Measurements from ENCODE around the gene DCUN1D5.

DNA sequence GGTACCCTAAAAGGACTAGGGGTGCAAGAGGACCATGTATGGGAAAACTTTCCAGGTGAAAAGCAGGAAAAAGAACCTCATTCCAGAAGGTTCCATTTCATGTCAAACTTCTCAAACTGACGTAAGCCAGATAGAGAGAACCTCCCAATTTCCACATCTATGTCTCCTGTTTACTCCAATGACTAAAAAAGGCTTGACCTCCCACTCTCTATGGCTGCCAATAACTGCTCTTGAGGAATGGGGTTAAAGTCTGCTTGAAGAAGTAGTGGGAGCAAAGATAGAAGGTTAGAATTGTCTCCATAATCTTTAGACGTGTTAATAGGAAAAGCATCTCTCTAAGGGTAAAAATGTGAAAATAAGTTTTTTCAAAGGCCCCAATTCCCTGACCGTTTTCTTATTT lies 38.0 kb downstream of the DCUN1D5 start:
- no peak for TF ChIP-seq CTCF (IDR thresholded peaks at IDR 0.05)
- TF ChIP-seq POLR2AphosphoS5 (IDR thresholded peaks at IDR 0.05; ENCODE audit: low read depth, low read length) = no peak
- TF ChIP-seq, protein P1, sequence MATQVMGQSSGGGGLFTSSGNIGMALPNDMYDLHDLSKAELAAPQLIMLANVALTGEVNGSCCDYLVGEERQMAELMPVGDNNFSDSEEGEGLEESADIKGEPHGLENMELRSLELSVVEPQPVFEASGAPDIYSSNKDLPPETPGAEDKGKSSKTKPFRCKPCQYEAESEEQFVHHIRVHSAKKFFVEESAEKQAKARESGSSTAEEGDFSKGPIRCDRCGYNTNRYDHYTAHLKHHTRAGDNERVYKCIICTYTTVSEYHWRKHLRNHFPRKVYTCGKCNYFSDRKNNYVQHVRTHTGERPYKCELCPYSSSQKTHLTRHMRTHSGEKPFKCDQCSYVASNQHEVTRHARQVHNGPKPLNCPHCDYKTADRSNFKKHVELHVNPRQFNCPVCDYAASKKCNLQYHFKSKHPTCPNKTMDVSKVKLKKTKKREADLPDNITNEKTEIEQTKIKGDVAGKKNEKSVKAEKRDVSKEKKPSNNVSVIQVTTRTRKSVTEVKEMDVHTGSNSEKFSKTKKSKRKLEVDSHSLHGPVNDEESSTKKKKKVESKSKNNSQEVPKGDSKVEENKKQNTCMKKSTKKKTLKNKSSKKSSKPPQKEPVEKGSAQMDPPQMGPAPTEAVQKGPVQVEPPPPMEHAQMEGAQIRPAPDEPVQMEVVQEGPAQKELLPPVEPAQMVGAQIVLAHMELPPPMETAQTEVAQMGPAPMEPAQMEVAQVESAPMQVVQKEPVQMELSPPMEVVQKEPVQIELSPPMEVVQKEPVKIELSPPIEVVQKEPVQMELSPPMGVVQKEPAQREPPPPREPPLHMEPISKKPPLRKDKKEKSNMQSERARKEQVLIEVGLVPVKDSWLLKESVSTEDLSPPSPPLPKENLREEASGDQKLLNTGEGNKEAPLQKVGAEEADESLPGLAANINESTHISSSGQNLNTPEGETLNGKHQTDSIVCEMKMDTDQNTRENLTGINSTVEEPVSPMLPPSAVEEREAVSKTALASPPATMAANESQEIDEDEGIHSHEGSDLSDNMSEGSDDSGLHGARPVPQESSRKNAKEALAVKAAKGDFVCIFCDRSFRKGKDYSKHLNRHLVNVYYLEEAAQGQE (IDR thresholded peaks at IDR 0.05; ENCODE audit: insufficient read depth in 1 of 2, low read depth in 2 of 2, low read length in 1 of 2) = no peak
- no peak for TF ChIP-seq TCF7L2 (IDR thresholded peaks at IDR 0.05; ENCODE audit: low read depth, low read length)
- TF ChIP-seq SIN3A (IDR thresholded peaks at IDR 0.05; ENCODE audit: borderline replicate concordance, insufficient read depth, low read depth, low read length) = no peak

Measured in Panc1 (cell line).